Right lobe of liver (tissue), 4 donors: ENCODE measurements around the gene TJP1.

Experiments
- CTCF ChIP-seq, 4 donors: fragments of 200-600 bp in 3 of 4; fragments of 450-650 bp in 1 of 4; IDR thresholded peaks; one replicate each; pipeline versions ENCODE4 v1.5.1 to v1.8.0; 2016 to 2022; ENCODE audit warnings: antibody characterized with exemption in 4 of 4, mild to moderate bottlenecking in 2 of 4
- POLR2A ChIP-seq: fragments of 450-650 bp; IDR thresholded peaks from one replicate; pipeline ENCODE4 v1.6.1; 2017; ENCODE audit warnings: antibody characterized with exemption, mild to moderate bottlenecking
- donor health status: DM: no; HTN: no; CAD: no.
- donor health status: DM: no; HTN: no; CAD: no.
- donor health status: DM: no; HTN: yes; CAD: no.

GRCh38 chr15:29819979-29820378 is 2.3 kb downstream of the TJP1 start:
- TF ChIP-seq POLR2A, result no peak
- no peak for TF ChIP-seq CTCF (IDR thresholded peaks at IDR 0.05)
